Astrocyte (in vitro differentiated cells and primary cell): ENCODE data around the gene FAM234A. TPM values are rescaled to one million over a fixed set of nuclear protein-coding genes. Genes with fewer than 3 reads are reported as not detected.

ENCODE experiments used
- DNase-seq: peaks from one replicate; pipeline ENCODE4 v3.0.0-alpha.2; 2010; ENCODE audit warnings: low read depth
- FAIRE-seq: peaks from 2 replicates; lab custom pipeline; 2011; peaks lifted over from hg19 to GRCh38; lab: Jason Lieb, UNC
- H2AFZ ChIP-seq: 2 replicates; pipeline ENCODE4 v1.6.0; 2012; ENCODE audit warnings: low read depth, low read length, inconsistent platforms
- H3K27ac ChIP-seq: 2 replicates; pipeline ENCODE4 v1.5.1; 2011; ENCODE audit warnings: low read depth, low read length, inconsistent platforms
- H3K27me3 ChIP-seq: 2 replicates; pipeline ENCODE4 v1.6.0; 2011; ENCODE audit warnings: low read length, inconsistent platforms; ENCODE audit not compliant: insufficient read depth
- H3K36me3 ChIP-seq: 2 replicates; pipeline ENCODE4 v1.5.1; 2011; ENCODE audit warnings: low read length, inconsistent platforms; ENCODE audit not compliant: insufficient read depth
- H3K4me1 ChIP-seq: 2 replicates; pipeline ENCODE4 v1.5.1; 2011; ENCODE audit warnings: low read length, inconsistent platforms; ENCODE audit not compliant: insufficient read depth
- H3K4me2 ChIP-seq: 2 replicates; pipeline ENCODE4 v1.6.0; 2012; ENCODE audit warnings: low read length, inconsistent platforms
- H3K4me3 ChIP-seq: 2 replicates; pipeline ENCODE4 v1.5.1; 2011; ENCODE audit warnings: low read depth, mild to moderate bottlenecking, low read length, inconsistent platforms; ENCODE audit not compliant: insufficient read depth
- H3K79me2 ChIP-seq: 2 replicates; pipeline ENCODE4 v1.6.0; 2012; ENCODE audit warnings: mild to moderate bottlenecking, low read length, inconsistent platforms; ENCODE audit not compliant: insufficient read depth
- H3K9ac ChIP-seq: 2 replicates; pipeline ENCODE4 v1.6.0; 2012; ENCODE audit warnings: mild to moderate bottlenecking, low read length, inconsistent platforms
- H3K9me3 ChIP-seq: 2 replicates; pipeline ENCODE4 v1.5.1; 2012; ENCODE audit warnings: low read depth, mild to moderate bottlenecking, low read length, inconsistent platforms; ENCODE audit not compliant: insufficient read depth
- H4K20me1 ChIP-seq: 2 replicates; pipeline ENCODE4 v1.6.0; 2012; ENCODE audit warnings: low read length, inconsistent platforms; ENCODE audit not compliant: insufficient read depth
- H3K27ac Mint-ChIP-seq: one replicate; pipeline ENCODE4 v1.8.0; 2021; ENCODE audit warnings: mild to moderate bottlenecking, mixed read lengths; ENCODE audit not compliant: unreplicated experiment
- H3K27me3 Mint-ChIP-seq: one replicate; pipeline ENCODE4 v1.8.0; 2021; ENCODE audit warnings: low read depth, mixed read lengths; ENCODE audit not compliant: unreplicated experiment
- H3K36me3 Mint-ChIP-seq: one replicate; pipeline ENCODE4 v1.8.0; 2021; ENCODE audit warnings: low read depth, mixed read lengths; ENCODE audit not compliant: unreplicated experiment
- H3K4me1 Mint-ChIP-seq: one replicate; pipeline ENCODE4 v1.8.0; 2021; ENCODE audit warnings: low read depth, mixed read lengths; ENCODE audit not compliant: unreplicated experiment
- H3K4me3 Mint-ChIP-seq: one replicate; pipeline ENCODE4 v1.8.0; 2021; ENCODE audit warnings: mild to moderate bottlenecking, moderate library complexity, mixed read lengths; ENCODE audit not compliant: unreplicated experiment
- H3K9me3 Mint-ChIP-seq: one replicate; pipeline ENCODE4 v1.8.0; 2021; ENCODE audit warnings: mild to moderate bottlenecking, mixed read lengths; ENCODE audit not compliant: unreplicated experiment
- CTCF ChIP-seq: IDR thresholded peaks from 2 replicates; pipeline ENCODE4 v1.5.1; 2011; ENCODE audit warnings: low read depth, mild to moderate bottlenecking, inconsistent platforms, low read length, moderate library complexity; ENCODE audit not compliant: insufficient read depth
- EZH2 ChIP-seq: IDR thresholded peaks from 2 replicates; pipeline ENCODE4 v1.6.1; 2012; ENCODE audit warnings: mild to moderate bottlenecking, low read length, inconsistent platforms; ENCODE audit not compliant: insufficient read depth
- total RNA-seq: library from RNA; stranded (reverse); gene quantifications from 2 replicates; pipeline ENCODE4 v1.2.1, GENCODE V29; 2021

The FAM234A gene
- total RNA-seq, 1 donor from 2014 or later, result 70.8 TPM

GRCh38 chr16:259226-259625, 24.6 kb downstream of the FAM234A start:
- peaks cover 33% of the 10 kb centered on the region for H3K36me3 Mint-ChIP-seq
- H3K27me3 ChIP-seq, result no peaks in the 10 kb centered on the region
- H3K79me2 ChIP-seq, result no peaks in the 10 kb centered on the region
- H3K27ac Mint-ChIP-seq, result no peak overlapping the region
- H3K36me3 ChIP-seq, result peaks cover 2% of the 10 kb centered on the region
- H3K9ac ChIP-seq, result no peak overlapping the region
- no peaks in the 10 kb centered on the region for H3K4me1 ChIP-seq
- no peaks in the 10 kb centered on the region for H4K20me1 ChIP-seq
- no peaks in the 10 kb centered on the region for H3K27me3 Mint-ChIP-seq
- H3K9me3 ChIP-seq, result no peaks in the 10 kb centered on the region
- no peak overlapping the region for H2AFZ ChIP-seq
- H3K4me3 Mint-ChIP-seq, result no peak overlapping the region
- DNase-seq, result no peak
- no peak overlapping the region for H3K27ac ChIP-seq
- H3K4me1 Mint-ChIP-seq, result no peaks in the 10 kb centered on the region
- TF ChIP-seq CTCF, result no peak
- no peak for TF ChIP-seq EZH2
- H3K4me2 ChIP-seq, result no peak overlapping the region
- H3K9me3 Mint-ChIP-seq, result no peaks in the 10 kb centered on the region
- FAIRE-seq, result no peak
- H3K4me3 ChIP-seq, result no peak overlapping the region

- no peaks in the 10 kb centered on the region for H3K27me3 ChIP-seq
- DNase-seq, result no peak
- TF ChIP-seq CTCF, result no peak
- H3K36me3 Mint-ChIP-seq, result peaks cover 33% of the 10 kb centered on the region
- no peak overlapping the region for H2AFZ ChIP-seq
- H3K9ac ChIP-seq, result no peak overlapping the region
- H3K4me2 ChIP-seq, result no peak overlapping the region
- H3K27me3 Mint-ChIP-seq, result no peaks in the 10 kb centered on the region
- no peak overlapping the region for H3K4me3 ChIP-seq
- H4K20me1 ChIP-seq, result no peaks in the 10 kb centered on the region
- H3K4me1 ChIP-seq, result no peaks in the 10 kb centered on the region
- H3K36me3 ChIP-seq, result peaks cover 2% of the 10 kb centered on the region
- H3K4me1 Mint-ChIP-seq, result no peaks in the 10 kb centered on the region
- no peaks in the 10 kb centered on the region for H3K9me3 ChIP-seq
- no peak overlapping the region for H3K27ac Mint-ChIP-seq
- H3K79me2 ChIP-seq, result no peaks in the 10 kb centered on the region
- H3K4me3 Mint-ChIP-seq, result no peak overlapping the region
- no peak overlapping the region for H3K27ac ChIP-seq
- H3K9me3 Mint-ChIP-seq, result no peaks in the 10 kb centered on the region
- no peak for FAIRE-seq
These were observed 25.2 kb downstream of the FAM234A start for GRCh38 chr16:259814-260253.

- Histone ChIP-seq H2AFZ (no peak overlapping the region), H3K36me3 (peaks cover 2% of the 10 kb centered on the region), H4K20me1 (no peaks in the 10 kb centered on the region), H3K4me3 (no peak overlapping the region), H3K27me3 (no peaks in the 10 kb centered on the region), H3K4me2 (no peak overlapping the region), H3K9me3 (no peaks in the 10 kb centered on the region), H3K27ac (no peak overlapping the region), H3K4me1 (no peaks in the 10 kb centered on the region), H3K79me2 (no peaks in the 10 kb centered on the region), H3K9ac (no peak overlapping the region)
- no peak overlapping the region for H3K4me3 Mint-ChIP-seq
- DNase-seq (no peak), FAIRE-seq (no peak)
- H3K27me3 Mint-ChIP-seq, result no peaks in the 10 kb centered on the region
- no peaks in the 10 kb centered on the region for H3K9me3 Mint-ChIP-seq
- peaks cover 35% of the 10 kb centered on the region for H3K36me3 Mint-ChIP-seq
- no peaks in the 10 kb centered on the region for H3K4me1 Mint-ChIP-seq
- TF ChIP-seq EZH2, result no peak
- no peak overlapping the region for H3K27ac Mint-ChIP-seq
These were observed 25.7 kb downstream of the FAM234A start for GRCh38 chr16:260326-260725.
